SK-N-MC (cell line): ENCODE data around the gene SEMA5A.

ENCODE experiments used
- EZH2 ChIP-seq: fragments of 200-600 bp; sonication (generic); IDR thresholded peaks from one replicate; pipeline ENCODE4 v1.6.1; 2017; ENCODE audit warnings: antibody characterized with exemption
- POLR2AphosphoS5 ChIP-seq: IDR thresholded peaks from 2 replicates; pipeline ENCODE4 v1.6.1; 2012; ENCODE audit warnings: mild to moderate bottlenecking, low read depth, low read length, borderline replicate concordance

GRCh38 chr5:9533562-9534364 lies 12.1 kb downstream of the SEMA5A start:
- TF ChIP-seq EZH2: no peak
- no peak for TF ChIP-seq POLR2AphosphoS5
